NK-92 (cell line): Measurements from ENCODE around the gene COQ10B.
"Not testable (repeated sequence)": the region's sequence is repeated elsewhere in the genome, so short reads cannot be mapped to it uniquely, and the experiment has no call there.

Experiments
- DNase-seq: peaks from one replicate; lab custom pipeline; 2025; ENCODE audit not compliant: unreplicated experiment; lab: John Stamatoyannopoulos, UW

The COQ10B gene

GRCh38 chr2:197453123-197453913 lies at the start of gene COQ10B:
Gene COQ10B, plus strand, starts transcription at chr2:197453552. Its CDS starts 9 bp downstream, at chr2:197453561.
- peak; percentile 95 for DNase-seq

GRCh38 chr2:197405582-197405981 lies 47.8 kb upstream of the COQ10B start:
- DNase-seq, result no peak

- DNase-seq, result no peak
Measured at GRCh38 chr2:197414039-197414438, 39.3 kb upstream of the COQ10B start.

GRCh38 chr2:197414515-197414914 lies 38.8 kb upstream of the COQ10B start:
- no peak for DNase-seq

GRCh38 chr2:197416268-197416667 lies 37.1 kb upstream of the COQ10B start:
- DNase-seq, result no peak

GRCh38 chr2:197419438-197419837 lies 33.9 kb upstream of the COQ10B start:
- no peak for DNase-seq

GRCh38 chr2:197423307-197423706 lies 30.0 kb upstream of the COQ10B start:
- DNase-seq, result no peak

- DNase-seq, result no peak
Measured at GRCh38 chr2:197425550-197425949, 27.8 kb upstream of the COQ10B start.

- no peak for DNase-seq
Measured at GRCh38 chr2:197426723-197427603, 26.4 kb upstream of the COQ10B start.

- DNase-seq, result no peak
Measured at GRCh38 chr2:197427986-197428385, 25.4 kb upstream of the COQ10B start.

- DNase-seq, result no peak
Measured at GRCh38 chr2:197431858-197432257, 21.5 kb upstream of the COQ10B start.

GRCh38 chr2:197432527-197432926 lies 20.8 kb upstream of the COQ10B start:
- not testable (repeated sequence) for DNase-seq

- no peak for DNase-seq
Measured at GRCh38 chr2:197433780-197434438, 19.4 kb upstream of the COQ10B start.

GRCh38 chr2:197434541-197435513 lies 18.5 kb upstream of the COQ10B start, which contains the start of gene SF3B1:
Gene SF3B1, minus strand, starts transcription at chr2:197435028. Its CDS starts 29 bp downstream, at chr2:197434999.
- DNase-seq, result peak; percentile 97

GRCh38 chr2:197435598-197436420 lies 17.5 kb upstream of the COQ10B start:
- DNase-seq, result no peak

GRCh38 chr2:197437380-197437779 lies 16.0 kb upstream of the COQ10B start:
- no peak for DNase-seq

GRCh38 chr2:197442857-197443256 lies 10.5 kb upstream of the COQ10B start:
- DNase-seq, result no peak

GRCh38 chr2:197445746-197446145 lies 7.6 kb upstream of the COQ10B start:
- no peak for DNase-seq

- no peak for DNase-seq
Measured at GRCh38 chr2:197446844-197447243, 6.5 kb upstream of the COQ10B start.
